HCT116 (cell line): ENCODE results near the gene SERINC5. TPM values are rescaled to one million over a fixed set of nuclear protein-coding genes. Genes with fewer than 3 reads are reported as not detected.

ENCODE experiments used
- ATAC-seq: fragments of 200-7000 bp; cut with Tn5 transposase; 2 replicates; pipeline ENCODE4 v1.9.1; 2020; ENCODE audit warnings: mild to moderate bottlenecking, moderate library complexity
- BruUV-seq: library from RNA; stranded (reverse); fragments of 400-500 nt; replicated peaks from 2 replicates; lab custom pipeline; 2021; lab: Mats Ljungman, UMichigan
- CTCF ChIA-PET: fragments of 300-600 bp; sonication (Branson Sonifier 250); formaldehyde crosslinking; loops from one replicate; lab custom pipeline; 2021; ENCODE audit warnings: antibody characterized with exemption; lab: Charles Lee
- POLR2A ChIA-PET: fragments of 300-600, 350-600 bp; sonication (Branson Sonifier 250); formaldehyde crosslinking; loops from one replicate; lab custom pipeline; 2021; ENCODE audit warnings: antibody characterized with exemption; lab: Charles Lee
- RAD21 ChIA-PET, 2 experiments: fragments of 300-600 bp; sonication (Branson Sonifier 250); formaldehyde crosslinking; loops; one replicate each; lab custom pipeline; 2023; ENCODE audit warnings: low total read pairs in 2 of 2; ENCODE audit not compliant: uncharacterized antibody in 2 of 2, unreplicated experiment in 2 of 2, low non-redundant PET in 1 of 2; lab: Charles Lee
- DNase-seq: peaks from one replicate; pipeline ENCODE4 v3.0.0-alpha.2; 2010; ENCODE audit warnings: low read depth, low spot score
- H2AFZ ChIP-seq: fragments of 200-600 bp; shearing (Covaris generic), sonication (generic); 2 replicates; pipeline ENCODE4 v1.6.1; 2017; ENCODE audit warnings: low read depth, mixed run types, mixed read lengths, antibody characterized with exemption, low read length; ENCODE audit not compliant: poor library complexity, severe bottlenecking
- H3K27ac ChIP-seq: 2 replicates; pipeline ENCODE4 v1.5.1; 2012; ENCODE audit warnings: low read depth, low read length
- H3K27me3 ChIP-seq: fragments of 200-600 bp; sonication (generic); 2 replicates; pipeline ENCODE4 v1.6.1; 2016; ENCODE audit warnings: mixed run types, low read length, mixed read lengths; ENCODE audit not compliant: insufficient read depth
- H3K36me3 ChIP-seq, 2 experiments: fragments of 200-500 bp in 1 of 2; fragments of 200-600 bp in 1 of 2; sonication (Bioruptor generic) in 1 of 2; sonication (generic) in 1 of 2; 2 replicates each; pipeline versions ENCODE4 v1.5.1 to v1.6.1; 2014 to 2016; ENCODE audit warnings: low read length in 2 of 2, inconsistent platforms in 1 of 2, mixed read lengths in 1 of 2, mixed run types in 1 of 2; ENCODE audit not compliant: insufficient read depth in 2 of 2, control insufficient read depth in 1 of 2
- H3K4me1 ChIP-seq, 2 experiments: fragments of 200-600 bp in 1 of 2; sonication (generic) in 1 of 2; 2 replicates each; pipeline versions ENCODE4 v1.5.1 to v1.6.1; 2012 to 2017; ENCODE audit warnings: low read length in 2 of 2, inconsistent platforms in 1 of 2, mild to moderate bottlenecking in 1 of 2, mixed read lengths in 1 of 2, mixed run types in 1 of 2, moderate library complexity in 1 of 2; ENCODE audit not compliant: insufficient read depth in 2 of 2, control insufficient read depth in 1 of 2
- H3K4me2 ChIP-seq: fragments of 200-600 bp; sonication (generic); 2 replicates; pipeline ENCODE4 v1.6.1; 2017; ENCODE audit warnings: mixed run types, low read length, mixed read lengths
- H3K4me3 ChIP-seq, 2 experiments: fragments of 200-600 bp in 1 of 2; sonication (generic) in 1 of 2; replicated peaks in 1 of 2; 2 replicates each; pipeline ENCODE4 v1.5.1; 2011 to 2016; ENCODE audit warnings: low read length in 2 of 2, control low read depth in 1 of 2, low read depth in 1 of 2, mild to moderate bottlenecking in 1 of 2, mixed read lengths in 1 of 2, mixed run types in 1 of 2
- H3K79me2 ChIP-seq: fragments of 200-600 bp; sonication (generic); 2 replicates; pipeline ENCODE4 v1.6.1; 2017; ENCODE audit warnings: mild to moderate bottlenecking, mixed run types, low read length, moderate library complexity, mixed read lengths; ENCODE audit not compliant: insufficient read depth
- H3K9ac ChIP-seq: fragments of 200-600 bp; sonication (generic); 2 replicates; pipeline ENCODE4 v1.6.1; 2016; ENCODE audit warnings: low read length, mixed read lengths
- H3K9me2 ChIP-seq: fragments of 200-600 bp; sonication (generic), shearing (Covaris generic); 2 replicates; pipeline ENCODE4 v1.6.1; 2017; ENCODE audit warnings: mixed run types, mild to moderate bottlenecking, moderate library complexity; ENCODE audit not compliant: insufficient read depth
- H3K9me3 ChIP-seq, 2 experiments: fragments of 200-500 bp in 1 of 2; fragments of 200-600 bp in 1 of 2; sonication (Bioruptor generic) in 1 of 2; sonication (generic) in 1 of 2; 2 replicates each; pipeline ENCODE4 v1.6.1; 2014 to 2017; ENCODE audit warnings: low read length in 2 of 2, mixed read lengths in 2 of 2, inconsistent platforms in 1 of 2, low read depth in 1 of 2, mild to moderate bottlenecking in 1 of 2, mixed run types in 1 of 2, moderate library complexity in 1 of 2; ENCODE audit not compliant: control insufficient read depth in 1 of 2, insufficient read depth in 1 of 2
- H4K20me1 ChIP-seq: fragments of 200-600 bp; sonication (generic), shearing (Covaris generic); 2 replicates; pipeline ENCODE4 v1.6.1; 2017; ENCODE audit warnings: mixed run types, mild to moderate bottlenecking, moderate library complexity; ENCODE audit not compliant: insufficient read depth
- CBX3 ChIP-seq: IDR thresholded peaks from 2 replicates; pipeline ENCODE4 v1.6.1; 2012; ENCODE audit warnings: low read depth
- EGR1 ChIP-seq: IDR thresholded peaks from 2 replicates; pipeline ENCODE4 v1.6.1; 2012; ENCODE audit warnings: low read depth
- ELF1 ChIP-seq: IDR thresholded peaks from 2 replicates; pipeline ENCODE4 v1.6.1; 2012; ENCODE audit warnings: low read depth, borderline replicate concordance
- EZH2 ChIP-seq: fragments of 200-600 bp; sonication (generic); IDR thresholded peaks from 2 replicates; pipeline ENCODE4 v1.6.1; 2017; ENCODE audit warnings: antibody characterized with exemption, mixed run types
- RAD21 ChIP-seq: IDR thresholded peaks from 2 replicates; pipeline ENCODE4 v1.6.1; 2012; ENCODE audit warnings: low read depth, mild to moderate bottlenecking
- SP1 ChIP-seq: IDR thresholded peaks from 2 replicates; pipeline ENCODE4 v1.6.1; 2012; ENCODE audit warnings: low read depth
- SRF ChIP-seq: IDR thresholded peaks from 2 replicates; pipeline ENCODE4 v1.6.1; 2012; ENCODE audit warnings: low read depth
- TCF7L2 ChIP-seq: IDR thresholded peaks from 2 replicates; pipeline ENCODE4 v1.7.0; 2011; ENCODE audit warnings: borderline replicate concordance, inconsistent platforms; ENCODE audit not compliant: insufficient read depth, insufficient read length; ENCODE audit errors: extremely low read depth
- ZNF274 ChIP-seq: fragments of 200-500 bp; sonication (Bioruptor generic); IDR thresholded peaks from 2 replicates; pipeline ENCODE4 v1.6.1; 2014; ENCODE audit warnings: mild to moderate bottlenecking, low read depth, low read length, inconsistent platforms
- intact Hi-C: fragments of 100-400 bp; cut with micrococcal nuclease; formaldehyde crosslinking; loops from 2 replicates; pipeline ENCODE4 v1.10.0; 2022
- total RNA-seq: library from RNA; stranded (reverse); gene quantifications from one replicate; pipeline ENCODE4 v1.2.1, GENCODE V29; 2021; ENCODE audit not compliant: unreplicated experiment
- TF ChIP-seq, protein P1 (sequence below): IDR thresholded peaks from 2 replicates; pipeline ENCODE4 v1.6.1; 2012; ENCODE audit warnings: low read depth
- TF ChIP-seq, protein P2 (sequence below), 3 experiments: fragments of 200-600 bp in 1 of 3; sonication (generic) in 1 of 3; IDR thresholded peaks in 2 of 3; conservative IDR thresholded peaks in 1 of 3; 2 replicates each; pipeline ENCODE4 v1.5.1; 2012 to 2017; ENCODE audit warnings: low read depth in 2 of 3, low read length in 2 of 3, antibody characterized with exemption in 1 of 3, borderline replicate concordance in 1 of 3, control low read depth in 1 of 3, mild to moderate bottlenecking in 1 of 3, mixed read lengths in 1 of 3, mixed run types in 1 of 3, moderate library complexity in 1 of 3; ENCODE audit not compliant: insufficient read depth in 1 of 3

The SERINC5 gene
- total RNA-seq, 1 experiment from 2014 or later, result 39.3 TPM

DNA sequence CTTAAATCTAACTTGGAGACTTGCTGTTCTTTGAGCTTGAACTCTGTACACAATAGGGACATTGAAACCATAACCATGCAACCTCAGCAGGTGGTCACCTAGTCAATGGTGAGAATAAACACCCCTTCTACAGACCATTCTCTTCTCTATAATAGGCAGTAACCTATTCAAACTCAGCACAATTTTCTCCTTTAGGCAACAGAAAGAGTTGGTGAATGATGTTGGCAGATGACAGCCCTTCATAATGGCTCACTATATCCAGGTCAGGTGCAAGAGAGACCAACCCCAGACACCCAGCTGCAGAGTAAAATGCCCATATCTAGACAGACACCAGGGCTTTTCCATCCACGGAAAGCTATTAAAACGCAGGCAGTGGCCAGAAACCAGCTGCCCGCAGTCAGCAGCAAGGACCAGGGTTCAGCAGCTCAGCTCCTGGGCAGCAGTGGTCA lies 106.7 kb downstream of the SERINC5 start:
- Histone ChIP-seq H3K27me3 (no peaks in the 10 kb centered on the region), H3K27ac (no peak overlapping the region), H3K9me2 (no peaks in the 10 kb centered on the region), H4K20me1 (no peaks in the 10 kb centered on the region), H2AFZ (no peak overlapping the region), H3K9ac (no peak overlapping the region), H3K4me3 (no peak overlapping the region), H3K36me3 (no peaks in the 10 kb centered on the region; a peak in 1 of 4 replicates), H3K4me2 (no peak overlapping the region), H3K4me1 (no peaks in the 10 kb centered on the region), H3K9me3 (no peaks in the 10 kb centered on the region), H3K79me2 (no peaks in the 10 kb centered on the region)
- DNase-seq (no peak), ATAC-seq (no peak)
- ChIA-PET CTCF (no interaction called here), POLR2A (no interaction called here), RAD21 (no interaction called here)
- intact Hi-C loops, result no loop called here
- TF ChIP-seq SP1, result no peak
- TF ChIP-seq ELF1, result no peak
- no peak for TF ChIP-seq RAD21
- TF ChIP-seq EGR1, result no peak
- no peak for TF ChIP-seq ZNF274
- TF ChIP-seq, protein P1, sequence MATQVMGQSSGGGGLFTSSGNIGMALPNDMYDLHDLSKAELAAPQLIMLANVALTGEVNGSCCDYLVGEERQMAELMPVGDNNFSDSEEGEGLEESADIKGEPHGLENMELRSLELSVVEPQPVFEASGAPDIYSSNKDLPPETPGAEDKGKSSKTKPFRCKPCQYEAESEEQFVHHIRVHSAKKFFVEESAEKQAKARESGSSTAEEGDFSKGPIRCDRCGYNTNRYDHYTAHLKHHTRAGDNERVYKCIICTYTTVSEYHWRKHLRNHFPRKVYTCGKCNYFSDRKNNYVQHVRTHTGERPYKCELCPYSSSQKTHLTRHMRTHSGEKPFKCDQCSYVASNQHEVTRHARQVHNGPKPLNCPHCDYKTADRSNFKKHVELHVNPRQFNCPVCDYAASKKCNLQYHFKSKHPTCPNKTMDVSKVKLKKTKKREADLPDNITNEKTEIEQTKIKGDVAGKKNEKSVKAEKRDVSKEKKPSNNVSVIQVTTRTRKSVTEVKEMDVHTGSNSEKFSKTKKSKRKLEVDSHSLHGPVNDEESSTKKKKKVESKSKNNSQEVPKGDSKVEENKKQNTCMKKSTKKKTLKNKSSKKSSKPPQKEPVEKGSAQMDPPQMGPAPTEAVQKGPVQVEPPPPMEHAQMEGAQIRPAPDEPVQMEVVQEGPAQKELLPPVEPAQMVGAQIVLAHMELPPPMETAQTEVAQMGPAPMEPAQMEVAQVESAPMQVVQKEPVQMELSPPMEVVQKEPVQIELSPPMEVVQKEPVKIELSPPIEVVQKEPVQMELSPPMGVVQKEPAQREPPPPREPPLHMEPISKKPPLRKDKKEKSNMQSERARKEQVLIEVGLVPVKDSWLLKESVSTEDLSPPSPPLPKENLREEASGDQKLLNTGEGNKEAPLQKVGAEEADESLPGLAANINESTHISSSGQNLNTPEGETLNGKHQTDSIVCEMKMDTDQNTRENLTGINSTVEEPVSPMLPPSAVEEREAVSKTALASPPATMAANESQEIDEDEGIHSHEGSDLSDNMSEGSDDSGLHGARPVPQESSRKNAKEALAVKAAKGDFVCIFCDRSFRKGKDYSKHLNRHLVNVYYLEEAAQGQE, result no peak
- no peak for TF ChIP-seq TCF7L2
- no peak for TF ChIP-seq CBX3
- TF ChIP-seq, protein P2, sequence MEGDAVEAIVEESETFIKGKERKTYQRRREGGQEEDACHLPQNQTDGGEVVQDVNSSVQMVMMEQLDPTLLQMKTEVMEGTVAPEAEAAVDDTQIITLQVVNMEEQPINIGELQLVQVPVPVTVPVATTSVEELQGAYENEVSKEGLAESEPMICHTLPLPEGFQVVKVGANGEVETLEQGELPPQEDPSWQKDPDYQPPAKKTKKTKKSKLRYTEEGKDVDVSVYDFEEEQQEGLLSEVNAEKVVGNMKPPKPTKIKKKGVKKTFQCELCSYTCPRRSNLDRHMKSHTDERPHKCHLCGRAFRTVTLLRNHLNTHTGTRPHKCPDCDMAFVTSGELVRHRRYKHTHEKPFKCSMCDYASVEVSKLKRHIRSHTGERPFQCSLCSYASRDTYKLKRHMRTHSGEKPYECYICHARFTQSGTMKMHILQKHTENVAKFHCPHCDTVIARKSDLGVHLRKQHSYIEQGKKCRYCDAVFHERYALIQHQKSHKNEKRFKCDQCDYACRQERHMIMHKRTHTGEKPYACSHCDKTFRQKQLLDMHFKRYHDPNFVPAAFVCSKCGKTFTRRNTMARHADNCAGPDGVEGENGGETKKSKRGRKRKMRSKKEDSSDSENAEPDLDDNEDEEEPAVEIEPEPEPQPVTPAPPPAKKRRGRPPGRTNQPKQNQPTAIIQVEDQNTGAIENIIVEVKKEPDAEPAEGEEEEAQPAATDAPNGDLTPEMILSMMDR (IDR thresholded peaks at IDR 0.05 in 2 of 3, conservative IDR thresholded peaks at IDR 0.05 in 1 of 3; ENCODE audit: borderline replicate concordance in 1 of 3, insufficient read depth in 1 of 3, low read depth in 2 of 3, low read length in 2 of 3), result no peak
- TF ChIP-seq EZH2, result no peak
- TF ChIP-seq SRF, result no peak
- BruUV-seq, result no TSS peak
